GM21723 (cell line): Measurements from ENCODE around the gene RELL1.

Experiments used
- ATAC-seq: cut with Tn5 transposase; IDR thresholded peaks from one replicate; pipeline ENCODE4 v1.9.1; 2021; ENCODE audit warnings: mild to moderate bottlenecking, moderate library complexity; ENCODE audit not compliant: unreplicated experiment

Gene RELL1

DNA sequence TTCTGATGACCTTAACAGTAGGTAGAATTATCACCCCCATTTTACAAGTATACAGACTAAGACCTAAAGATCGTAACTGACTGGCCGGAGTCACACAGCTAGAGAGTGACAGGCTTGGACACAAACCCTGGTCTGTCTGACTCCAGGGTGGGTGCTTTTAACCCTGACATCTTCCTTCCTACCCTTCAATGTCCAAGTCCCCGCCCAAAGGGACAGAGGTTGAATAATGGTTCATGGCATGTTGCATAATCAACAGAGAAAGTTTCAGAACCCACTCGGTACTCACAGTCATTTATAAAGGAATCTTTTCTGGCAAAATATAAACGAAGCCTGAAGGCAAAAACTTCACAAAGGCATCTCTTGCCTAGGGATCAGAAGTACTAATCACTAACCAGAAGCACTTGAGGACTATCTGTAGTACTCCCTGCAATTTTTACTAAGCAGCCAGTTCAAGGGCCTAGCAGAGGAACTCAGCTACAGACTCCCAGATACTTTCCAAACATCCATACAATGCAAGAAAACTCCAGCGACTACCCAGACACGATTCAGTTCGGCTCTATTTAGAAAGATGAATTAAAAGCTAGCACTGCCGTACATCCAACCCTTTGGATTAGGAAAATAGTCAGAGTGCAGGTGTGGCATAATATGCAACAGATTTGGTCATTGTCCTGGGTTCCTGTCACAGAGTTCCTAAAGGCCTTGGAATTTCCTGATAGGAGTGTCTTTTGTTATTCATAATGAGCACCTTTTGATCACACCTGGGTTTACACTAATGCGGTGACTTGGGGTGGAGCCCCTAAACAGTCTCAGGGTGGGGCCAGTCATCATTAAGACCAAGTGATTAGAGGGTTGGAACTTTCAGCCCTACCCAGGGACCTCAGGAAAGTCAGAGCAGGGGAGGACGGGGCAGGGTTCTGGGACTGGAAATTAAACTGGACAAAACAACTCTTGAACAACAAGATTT, 44.0 kb downstream of the RELL1 start:
- no peak for ATAC-seq

DNA sequence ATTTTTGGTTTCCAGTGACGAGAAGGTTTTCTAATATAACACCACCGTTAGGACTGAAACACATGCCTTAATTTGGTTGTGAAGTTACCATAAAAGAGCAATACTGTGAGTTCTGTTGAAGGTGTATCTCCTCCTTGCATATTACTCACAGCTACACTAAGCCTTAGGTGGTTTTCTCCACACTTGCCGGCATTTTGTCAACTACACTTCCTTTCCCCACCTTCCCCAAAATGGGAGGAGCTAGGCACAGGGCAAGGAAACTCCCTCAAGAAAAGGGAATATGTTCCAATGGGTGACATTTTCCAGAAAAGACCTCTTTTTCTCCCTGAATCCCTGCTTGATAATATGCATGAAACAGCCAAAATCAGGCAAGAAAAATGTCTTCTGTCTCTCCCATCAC, 44.8 kb downstream of the RELL1 start:
- ATAC-seq = no peak

DNA sequence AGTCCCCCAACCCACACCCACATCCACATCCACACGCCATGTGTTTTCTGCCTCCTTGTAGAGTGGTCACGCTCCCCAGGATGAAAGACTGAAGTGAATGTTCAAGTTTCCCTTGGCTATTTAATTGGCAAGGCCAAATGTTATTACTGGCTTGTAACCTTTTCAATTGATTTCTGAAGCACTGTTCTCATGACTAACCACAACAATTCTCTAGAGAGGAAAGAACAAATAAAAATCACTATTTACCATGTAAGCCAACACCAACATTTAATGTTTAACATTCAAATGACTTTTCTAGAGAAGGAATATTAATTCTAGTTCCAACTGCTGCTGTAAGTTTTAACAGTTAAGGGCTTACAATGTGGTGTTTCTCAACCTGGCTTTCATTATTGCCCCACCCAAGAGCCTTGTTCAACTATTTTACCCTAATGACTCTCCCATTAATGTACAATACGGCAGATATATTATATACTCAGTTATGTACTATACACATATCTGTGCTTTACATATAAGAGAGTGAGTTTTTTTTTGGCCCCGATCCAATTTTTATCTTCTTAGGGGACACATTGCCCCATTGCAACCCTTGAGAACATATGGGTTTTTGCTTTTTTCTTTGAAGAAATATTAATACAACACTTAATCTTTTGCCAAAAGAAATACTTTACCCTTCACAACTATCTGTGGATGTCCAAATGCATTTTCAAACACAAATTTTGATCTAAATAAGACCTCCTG, 46.5 kb downstream of the RELL1 start:
- ATAC-seq = no peak

DNA sequence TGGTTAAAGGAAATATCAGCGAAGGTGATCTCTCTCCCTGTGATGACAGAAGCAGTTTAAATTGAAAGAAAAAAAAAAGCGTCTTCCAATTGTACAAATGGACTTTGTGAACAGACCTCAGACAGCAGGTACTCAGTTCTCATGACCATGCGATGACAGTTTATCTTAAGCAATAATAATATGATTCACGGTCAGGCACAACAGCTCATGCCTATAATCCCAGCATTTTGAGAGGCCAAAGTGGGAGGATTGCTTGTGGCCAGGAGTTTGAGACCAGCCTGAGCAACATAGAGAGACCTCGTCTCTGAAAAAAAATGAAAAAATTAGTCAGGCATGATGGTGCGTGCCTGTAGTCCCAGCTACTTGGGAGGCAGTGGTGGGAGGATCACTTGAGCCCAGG, 51.0 kb downstream of the RELL1 start:
- no peak for ATAC-seq

DNA sequence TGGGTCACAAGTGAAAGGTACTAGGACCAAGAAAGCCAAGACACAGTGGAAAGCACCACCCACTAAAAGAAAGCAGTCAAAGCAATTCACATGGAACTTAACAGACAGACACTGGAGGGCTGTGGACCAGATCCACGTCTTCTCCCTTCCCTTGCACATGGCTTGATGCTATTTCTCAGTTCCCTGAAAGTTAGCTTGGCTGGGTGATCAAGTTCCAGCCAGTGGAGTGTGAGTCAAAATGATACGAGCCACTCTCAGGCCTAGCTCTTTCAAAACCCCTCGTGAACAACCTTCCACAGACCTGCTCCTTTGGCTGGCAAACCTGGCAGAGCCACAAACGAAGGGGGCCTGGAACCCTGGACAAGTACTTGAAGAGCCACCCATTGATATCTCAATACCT, 52.0 kb downstream of the RELL1 start:
- ATAC-seq = no peak

DNA sequence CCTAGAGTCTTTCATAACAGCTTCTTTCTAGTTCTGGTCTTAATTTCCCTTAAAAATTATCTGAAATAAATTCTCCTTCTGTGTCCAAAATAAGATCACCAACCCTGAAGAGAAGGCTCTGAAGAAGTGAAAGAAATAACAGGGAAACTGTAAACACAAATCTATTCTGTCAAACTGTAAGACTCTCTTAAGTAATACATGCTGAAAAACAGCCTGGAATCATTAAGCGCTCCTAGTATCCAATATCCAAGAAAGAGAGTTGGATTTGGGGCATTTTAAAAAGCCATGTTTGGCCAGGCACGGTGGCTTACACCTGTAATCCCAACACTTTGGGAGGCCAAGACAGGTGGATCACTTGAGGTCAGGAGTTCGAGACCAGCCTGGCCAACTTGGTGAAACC, 53.3 kb downstream of the RELL1 start:
- no peak for ATAC-seq

DNA sequence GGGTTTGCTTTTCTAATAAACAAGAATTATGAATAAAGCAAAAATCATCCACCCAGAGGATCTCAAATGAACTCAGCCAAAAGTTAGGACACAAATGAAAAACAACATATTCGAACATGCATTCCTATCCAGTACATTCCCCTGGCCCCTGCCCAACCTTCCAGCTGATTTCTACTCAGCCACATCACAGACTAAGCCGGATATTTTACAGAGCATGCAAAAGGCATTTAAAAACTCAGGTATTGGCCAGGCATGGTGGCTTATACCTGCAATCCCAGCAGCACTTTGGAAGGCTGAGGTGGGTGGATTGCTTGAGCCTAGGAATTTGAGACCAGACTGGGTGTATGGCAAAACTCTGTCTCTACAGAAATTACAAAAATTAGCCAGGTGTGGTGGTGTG, 54.6 kb downstream of the RELL1 start:
- no peak for ATAC-seq

DNA sequence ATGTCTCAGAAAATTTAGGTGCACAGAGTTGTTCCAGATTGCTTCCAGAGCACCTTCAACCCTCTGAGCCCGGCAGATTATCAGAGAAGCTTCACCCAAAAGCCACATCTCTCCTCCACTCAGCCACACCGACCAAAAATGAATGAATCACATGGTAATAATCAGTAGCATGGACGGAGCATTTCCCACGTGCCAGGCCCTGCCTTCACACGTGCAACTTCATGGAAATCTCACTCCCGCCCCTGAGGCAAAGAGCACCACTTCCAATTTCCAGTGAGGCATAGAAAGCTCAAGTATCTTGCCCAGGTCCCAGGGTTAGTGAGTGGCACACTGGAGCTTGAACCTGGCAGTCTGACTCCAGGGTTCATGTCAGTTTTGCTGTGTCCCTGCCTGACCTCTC, 56.5 kb downstream of the RELL1 start:
- no peak for ATAC-seq

DNA sequence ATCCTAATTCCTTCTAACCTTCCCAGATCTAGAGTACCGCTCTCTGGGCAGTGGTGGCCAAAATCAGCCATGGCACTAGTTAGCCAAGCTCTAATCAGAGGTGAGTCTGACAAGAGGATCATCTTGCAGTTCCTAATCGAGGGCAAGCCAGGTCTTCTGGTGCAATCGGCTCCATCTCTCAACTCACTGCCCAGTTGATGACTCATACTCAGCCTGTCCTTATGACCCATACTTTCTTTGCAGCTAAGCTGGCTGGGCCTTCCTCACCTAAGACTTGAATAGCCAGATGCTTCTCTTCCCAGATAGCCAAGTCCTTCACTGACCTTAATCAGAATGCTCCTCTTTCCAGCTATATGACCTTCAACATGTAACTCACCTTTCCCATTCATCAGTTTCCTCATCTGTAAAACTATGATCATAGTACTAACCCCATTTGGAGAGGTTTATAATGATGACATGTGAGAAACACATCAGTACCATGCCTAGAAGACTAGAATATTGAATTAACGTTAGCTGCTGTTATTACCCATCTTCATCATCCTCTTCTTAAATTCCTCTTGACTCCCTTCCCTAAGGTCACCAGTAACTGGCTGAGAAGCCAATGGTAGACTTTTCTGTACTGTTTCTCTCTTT, 57.1 kb downstream of the RELL1 start:
- ATAC-seq = no peak

DNA sequence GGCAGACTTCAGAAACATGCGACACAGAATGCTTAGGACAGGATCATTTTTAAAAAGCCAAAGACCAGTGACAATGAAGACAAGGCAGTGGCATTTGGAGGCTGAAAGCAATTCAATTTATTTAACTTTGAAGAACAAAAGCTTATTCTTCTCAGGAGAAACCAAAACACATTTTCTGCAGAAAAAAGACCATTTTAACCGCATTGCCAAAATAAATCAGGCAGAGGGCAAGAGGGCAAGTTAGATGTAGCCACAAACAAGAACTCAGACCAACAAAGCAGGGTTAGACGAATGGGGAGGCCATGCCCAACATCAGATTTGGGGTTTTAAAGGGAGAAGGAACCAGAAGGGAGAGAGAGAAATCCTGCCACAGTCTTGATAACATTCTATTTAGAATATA, 58.9 kb downstream of the RELL1 start:
- ATAC-seq = no peak

DNA sequence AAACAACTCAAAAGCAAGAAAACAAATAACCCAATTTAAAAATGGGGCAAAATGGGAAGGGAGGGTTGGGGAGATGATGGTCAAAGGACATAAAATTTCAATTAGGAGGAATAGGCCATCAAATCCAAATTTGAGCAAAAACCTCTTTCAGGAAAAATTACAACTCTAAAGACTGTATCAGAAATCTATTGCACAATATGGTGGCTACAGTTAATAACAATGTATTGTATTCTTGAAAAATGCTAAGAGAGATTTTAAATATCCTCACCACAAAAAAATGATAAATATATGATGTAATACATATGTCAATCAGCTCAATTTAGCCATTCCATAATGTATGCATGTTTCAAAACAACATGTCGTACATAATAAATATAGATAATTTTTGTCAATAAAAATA, 60.7 kb downstream of the RELL1 start:
- ATAC-seq = no peak

DNA sequence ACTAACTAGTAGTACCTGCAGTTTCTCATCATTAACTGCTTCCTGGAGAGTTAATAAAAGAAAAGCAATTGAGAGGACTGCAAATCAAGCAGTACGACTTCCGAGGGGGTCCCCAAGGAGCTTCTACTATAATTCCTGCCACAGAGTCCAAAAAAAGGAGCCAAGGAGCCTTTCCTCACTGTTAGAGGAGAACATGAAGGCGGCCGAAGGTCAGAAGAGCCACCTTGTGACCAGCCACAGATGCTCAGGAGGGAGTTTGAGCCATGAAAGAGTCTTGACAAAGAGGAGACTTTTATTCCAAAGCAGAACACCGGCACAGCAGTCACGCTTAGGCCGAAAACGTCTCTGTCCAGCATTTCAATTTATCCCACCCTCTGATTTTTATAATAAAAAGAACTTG, 62.2 kb downstream of the RELL1 start:
- no peak for ATAC-seq

DNA sequence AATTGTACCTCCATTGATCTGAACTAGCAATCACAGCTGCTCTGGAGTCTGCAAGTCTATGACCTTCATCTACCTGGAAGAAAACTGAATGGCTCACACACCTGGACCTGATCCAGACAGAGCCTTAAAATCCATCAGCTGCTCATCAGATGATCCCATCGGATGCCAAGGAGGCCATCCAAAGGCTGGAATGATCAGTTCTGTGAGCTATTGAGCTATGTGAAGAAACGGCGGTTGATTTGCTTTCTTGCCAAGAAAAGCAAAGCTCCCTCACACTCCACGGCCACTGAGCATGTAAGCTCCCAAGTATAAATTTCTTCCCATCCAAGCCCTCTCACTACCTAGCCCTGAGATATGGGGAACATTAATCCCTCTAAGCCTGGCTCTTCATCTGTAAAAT, 63.1 kb downstream of the RELL1 start:
- ATAC-seq = no peak

DNA sequence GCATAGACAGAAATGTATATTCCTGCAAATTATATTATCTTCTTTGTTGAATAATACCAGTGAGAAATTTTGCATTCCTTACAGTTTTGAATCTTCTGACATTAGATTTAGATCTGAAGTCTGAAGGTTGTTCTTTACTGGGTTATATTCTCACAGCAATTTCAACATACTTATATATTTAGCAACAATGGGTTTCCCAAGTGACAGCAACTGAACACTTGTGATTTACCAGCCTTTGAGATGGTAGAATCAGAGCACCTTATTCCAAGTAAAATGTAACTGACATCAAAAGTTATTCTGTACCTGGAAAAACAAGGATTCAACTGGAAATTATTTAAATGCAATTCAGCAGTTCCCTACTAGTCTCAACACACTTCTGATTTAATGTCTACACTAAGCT, 66.0 kb downstream of the RELL1 start:
- ATAC-seq = no peak

DNA sequence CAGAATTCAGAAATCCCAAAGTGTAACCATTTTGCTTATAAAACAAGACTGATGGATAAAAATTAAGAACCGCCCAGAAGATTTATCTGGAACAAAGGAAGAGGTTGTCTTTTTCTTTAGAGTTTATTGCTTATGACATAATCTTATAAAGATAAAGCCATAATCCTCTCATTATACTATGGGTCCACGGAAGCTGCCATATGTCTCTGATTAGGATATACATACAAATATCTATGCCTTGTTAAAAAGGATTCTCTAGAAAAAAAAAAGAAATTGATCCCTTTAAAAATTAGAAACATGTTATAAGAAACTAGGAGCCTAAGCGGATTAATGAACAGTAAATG, 70.5 kb downstream of the RELL1 start:
- no peak for ATAC-seq

DNA sequence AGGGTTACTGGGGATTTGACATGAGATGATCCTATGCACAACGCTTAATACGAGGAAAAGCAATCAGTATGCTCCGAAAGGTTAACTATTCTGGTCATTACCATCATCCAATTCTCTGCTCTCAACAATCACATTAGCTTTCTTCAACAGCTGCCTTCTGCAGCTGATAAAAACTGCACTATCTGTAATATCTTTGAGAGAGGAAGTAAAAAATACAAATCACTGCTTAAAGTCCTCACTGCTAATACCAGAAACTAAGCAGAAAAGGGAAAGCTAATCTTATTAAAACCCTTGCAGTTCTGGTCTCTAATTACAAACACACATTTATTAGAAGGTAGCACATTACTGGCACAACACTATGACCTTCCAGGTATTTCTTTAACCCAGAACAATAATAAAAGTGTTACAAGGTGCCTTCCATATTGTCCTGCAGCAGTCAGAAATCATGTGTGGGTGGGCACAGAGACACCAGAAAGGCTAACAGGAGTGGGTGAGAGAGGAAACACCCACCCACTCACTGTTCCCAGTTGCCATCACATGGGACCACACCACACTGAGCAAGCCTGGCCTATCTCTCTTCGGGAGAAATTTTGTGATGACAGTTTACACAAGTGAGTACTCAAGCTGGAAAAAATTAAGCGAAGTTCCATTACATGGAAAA, 71.0 kb downstream of the RELL1 start:
- no peak for ATAC-seq

DNA sequence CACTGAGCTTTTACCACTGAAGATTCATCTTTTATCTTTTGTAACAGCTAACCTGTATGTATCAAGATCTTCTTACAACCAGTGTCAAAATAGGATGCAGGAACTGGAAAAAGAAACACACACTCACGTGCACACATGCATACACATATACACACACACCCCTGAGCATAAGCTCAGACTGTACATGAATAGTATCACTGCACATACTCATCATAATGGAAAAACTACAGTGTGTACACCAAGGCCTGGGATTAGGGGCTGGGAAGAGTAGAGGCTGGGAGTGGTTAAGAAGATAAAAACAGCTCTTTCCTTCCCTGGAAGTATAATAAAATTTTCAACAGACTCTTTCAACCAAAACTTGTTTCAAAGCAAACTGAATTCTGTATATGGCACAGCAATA, 73.4 kb downstream of the RELL1 start:
- no peak for ATAC-seq

DNA sequence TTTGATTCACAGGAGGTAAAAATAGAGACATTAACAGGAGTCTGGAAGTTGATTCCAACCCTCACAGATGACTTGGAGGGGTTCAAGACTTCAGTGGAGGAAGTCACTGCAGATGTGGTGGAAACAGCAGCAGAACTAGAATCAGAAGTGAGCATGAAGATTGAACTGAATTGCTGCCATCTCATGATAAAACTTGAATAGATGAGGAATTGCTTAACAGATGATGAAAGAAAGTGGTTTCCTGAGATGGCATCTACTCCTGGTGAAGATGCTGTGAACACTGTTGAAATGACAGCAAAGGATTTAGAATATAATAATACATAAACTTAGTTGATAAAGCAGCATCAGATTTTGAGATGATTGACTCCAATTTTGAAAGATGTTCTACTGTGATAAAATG, 76.5 kb downstream of the RELL1 start:
- no peak for ATAC-seq

DNA sequence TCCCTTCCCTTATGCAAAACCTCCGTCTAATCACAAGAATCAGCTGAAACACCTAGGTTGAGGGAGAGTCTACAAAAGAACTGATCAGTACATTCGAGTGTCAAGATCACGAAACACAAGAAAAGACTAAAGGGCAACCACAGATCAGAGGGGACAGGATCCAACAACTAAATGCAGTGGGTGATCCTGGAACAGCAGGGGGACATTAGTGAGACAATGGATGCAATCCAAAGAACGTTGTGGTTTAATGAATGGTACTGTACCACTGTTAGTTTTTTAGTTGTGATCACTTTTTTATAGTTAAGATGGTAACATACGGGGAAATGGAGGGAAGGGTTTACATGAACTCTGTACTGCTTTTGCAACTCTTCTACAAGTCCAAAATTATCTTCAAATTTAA, 79.2 kb downstream of the RELL1 start:
- no peak for ATAC-seq

DNA sequence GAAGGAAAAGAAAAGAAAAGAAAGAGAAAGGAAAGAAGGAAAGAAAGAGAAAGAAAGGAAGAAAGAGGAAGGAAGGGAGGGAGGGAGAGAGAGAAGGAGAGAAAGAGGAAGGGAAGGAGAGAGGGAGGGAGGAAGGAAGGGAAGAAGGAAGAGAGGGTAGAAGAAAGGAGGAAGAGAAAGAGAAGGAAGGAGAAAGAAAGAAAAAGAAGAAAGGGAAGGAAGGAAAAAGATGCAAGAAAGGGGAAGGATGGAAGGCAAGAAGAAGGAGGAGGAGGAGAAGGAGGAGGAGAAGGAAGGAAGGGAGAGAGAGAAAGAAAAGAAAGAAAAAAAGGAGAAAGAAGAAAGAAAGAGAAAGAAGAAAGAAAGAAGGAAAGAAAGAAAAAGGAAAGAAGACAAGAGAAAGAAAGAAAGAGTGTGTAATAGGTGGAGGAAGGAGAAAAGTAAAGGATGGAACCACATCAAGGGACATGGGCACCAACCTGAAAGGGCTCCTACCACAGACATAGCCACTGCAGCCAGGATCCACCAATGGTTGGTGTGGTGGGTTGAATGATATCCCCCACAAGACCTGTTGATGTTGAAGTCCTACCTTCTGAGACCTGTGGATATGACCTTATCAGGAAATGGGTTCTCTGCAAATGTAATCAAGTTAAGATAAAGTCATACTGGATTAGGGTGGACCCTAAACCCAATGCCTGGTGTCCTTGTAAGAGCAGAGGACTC, 80.2 kb downstream of the RELL1 start:
- no peak for ATAC-seq

DNA sequence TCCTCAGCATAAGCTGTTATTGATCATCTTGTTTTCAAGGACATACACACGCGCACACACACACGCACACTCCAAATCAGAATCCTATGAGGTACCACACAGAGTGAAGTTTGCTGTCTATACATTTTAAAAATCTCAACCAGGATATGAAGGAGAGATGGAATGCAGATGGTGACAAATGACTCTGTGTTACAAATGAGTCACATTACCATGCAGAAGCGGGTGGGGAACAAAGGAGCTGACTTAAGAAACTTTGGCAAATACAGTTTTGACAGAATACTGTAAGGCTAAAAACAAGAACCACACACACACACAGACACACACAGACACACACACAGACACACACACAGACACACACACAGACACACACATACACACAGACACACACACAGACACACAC, 81.7 kb downstream of the RELL1 start:
- ATAC-seq = no peak
